Midbrain (tissue), 1 donor: Measurements from ENCODE around the gene OR10AD1.
"Not testable (repeated sequence)": the region's sequence is repeated elsewhere in the genome, so short reads cannot be mapped to it uniquely, and the experiment has no call there.

Source experiments
- DNase-seq: peaks from one replicate; lab custom pipeline; 2025; lab: John Stamatoyannopoulos, UW

The OR10AD1 gene

GRCh38 chr12:48203192-48203591, at the start of gene OR10AD1:
OR10AD1 (minus strand) TSS chr12:48203292; CDS start chr12:48203292, 0 bp downstream.
- no peak for DNase-seq

GRCh38 chr12:48247181-48247966, 44.3 kb upstream of the OR10AD1 start:
- no peak for DNase-seq

- DNase-seq = no peak
Observed at GRCh38 chr12:48237162-48237561, 34.1 kb upstream of the OR10AD1 start.

GRCh38 chr12:48235796-48236333, 32.8 kb upstream of the OR10AD1 start:
- DNase-seq = no peak

- DNase-seq = not testable (repeated sequence)
Observed at GRCh38 chr12:48231169-48231958, 28.3 kb upstream of the OR10AD1 start.

- DNase-seq = not testable (repeated sequence)
Observed at GRCh38 chr12:48224533-48224932, 21.4 kb upstream of the OR10AD1 start.

GRCh38 chr12:48221645-48222044, 18.6 kb upstream of the OR10AD1 start:
- DNase-seq = no peak

- DNase-seq = no peak
Observed at GRCh38 chr12:48220701-48221100, 17.6 kb upstream of the OR10AD1 start.

GRCh38 chr12:48219631-48220030, 16.5 kb upstream of the OR10AD1 start:
- DNase-seq = no peak

- peak; percentile 11 for DNase-seq
Observed at GRCh38 chr12:48216785-48217184, 13.7 kb upstream of the OR10AD1 start.

GRCh38 chr12:48209495-48209894, 6.4 kb upstream of the OR10AD1 start:
- not testable (repeated sequence) for DNase-seq

- DNase-seq = no peak
Observed at GRCh38 chr12:48202766-48203165, 326 bp downstream of the OR10AD1 start.

- DNase-seq = no peak
Observed at GRCh38 chr12:48201516-48201915, 1.6 kb downstream of the OR10AD1 start.

GRCh38 chr12:48201091-48201490, 2.0 kb downstream of the OR10AD1 start:
- DNase-seq = no peak

- no peak for DNase-seq
Observed at GRCh38 chr12:48199774-48200221, 3.3 kb downstream of the OR10AD1 start.

- DNase-seq = no peak
Observed at GRCh38 chr12:48198985-48199384, 4.1 kb downstream of the OR10AD1 start.

GRCh38 chr12:48198672-48198971, 4.5 kb downstream of the OR10AD1 start:
- DNase-seq = peak; percentile 52

- DNase-seq = peak; percentile 93
Observed at GRCh38 chr12:48197971-48198671, 5.0 kb downstream of the OR10AD1 start.

- DNase-seq = peak; percentile 70
Observed at GRCh38 chr12:48197549-48197970, 5.5 kb downstream of the OR10AD1 start.

- DNase-seq = no peak
Observed at GRCh38 chr12:48194799-48195201, 8.3 kb downstream of the OR10AD1 start.

GRCh38 chr12:48193623-48194022, 9.5 kb downstream of the OR10AD1 start:
- no peak for DNase-seq

GRCh38 chr12:48192861-48193260, 10.2 kb downstream of the OR10AD1 start:
- DNase-seq = no peak
